HG03280 (cell line): ENCODE measurements around the gene LRMDA.

ENCODE experiments used
- ATAC-seq: cut with Tn5 transposase; IDR thresholded peaks from one replicate; pipeline ENCODE4 v1.9.1; 2021; ENCODE audit warnings: mild to moderate bottlenecking, moderate library complexity; ENCODE audit not compliant: unreplicated experiment

Gene LRMDA

GRCh38 chr10:75470901-75471300 is 39.5 kb downstream of the LRMDA start:
- ATAC-seq, result no peak

GRCh38 chr10:75472685-75473084 is 41.3 kb downstream of the LRMDA start:
- ATAC-seq, result no peak

- no peak for ATAC-seq
These were observed 42.7 kb downstream of the LRMDA start for GRCh38 chr10:75474106-75474505.

GRCh38 chr10:75475460-75476182 is 44.2 kb downstream of the LRMDA start:
- no peak for ATAC-seq

GRCh38 chr10:75476569-75476968 is 45.1 kb downstream of the LRMDA start:
- ATAC-seq, result no peak

GRCh38 chr10:75476985-75477384 is 45.6 kb downstream of the LRMDA start:
- no peak for ATAC-seq

GRCh38 chr10:75477680-75478079 is 46.3 kb downstream of the LRMDA start:
- ATAC-seq, result no peak

- ATAC-seq, result no peak
These were observed 49.0 kb downstream of the LRMDA start for GRCh38 chr10:75480374-75480773.

GRCh38 chr10:75483188-75483587 is 51.8 kb downstream of the LRMDA start:
- no peak for ATAC-seq

GRCh38 chr10:75484717-75485116 is 53.3 kb downstream of the LRMDA start:
- ATAC-seq, result no peak

- no peak for ATAC-seq
These were observed 55.2 kb downstream of the LRMDA start for GRCh38 chr10:75486591-75486990.

- no peak for ATAC-seq
These were observed 55.8 kb downstream of the LRMDA start for GRCh38 chr10:75487087-75487754.

- no peak for ATAC-seq
These were observed 56.3 kb downstream of the LRMDA start for GRCh38 chr10:75487755-75488125.

- ATAC-seq, result no peak
These were observed 60.9 kb downstream of the LRMDA start for GRCh38 chr10:75492173-75492925.

- ATAC-seq, result no peak
These were observed 62.0 kb downstream of the LRMDA start for GRCh38 chr10:75493464-75493863.

GRCh38 chr10:75495434-75496190 is 64.2 kb downstream of the LRMDA start:
- no peak for ATAC-seq

GRCh38 chr10:75496191-75496567 is 64.8 kb downstream of the LRMDA start:
- ATAC-seq, result no peak

GRCh38 chr10:75497997-75498883 is 66.8 kb downstream of the LRMDA start:
- ATAC-seq, result no peak

- no peak for ATAC-seq
These were observed 67.5 kb downstream of the LRMDA start for GRCh38 chr10:75498884-75499350.

GRCh38 chr10:75499556-75500160 is 68.2 kb downstream of the LRMDA start:
- ATAC-seq, result no peak
